ENCODE results near the gene OVAAL. TPM values are rescaled to one million over a fixed set of nuclear protein-coding genes. Genes with fewer than 3 reads are reported as not detected.
A peak's percentile ranks its signal among the peaks of the same experiment; 100 is the strongest.

OVAAL gene
- not detected for total RNA-seq

- no peak for ATAC-seq
Observed at GRCh38 chr1:180558664-180559063, at the start of gene OVAAL. OVAAL (plus strand) TSS chr1:180558964.

- ATAC-seq = no peak
Observed at GRCh38 chr1:180510882-180511281, 47.9 kb upstream of the OVAAL start.

- ATAC-seq = no peak
Observed at GRCh38 chr1:180513531-180513930, 45.2 kb upstream of the OVAAL start.

- ATAC-seq = no peak
Observed at GRCh38 chr1:180515364-180515763, 43.4 kb upstream of the OVAAL start.

GRCh38 chr1:180515857-180516388 lies 42.8 kb upstream of the OVAAL start:
- ATAC-seq = peak; percentile 97

- ATAC-seq = no peak
Observed at GRCh38 chr1:180519846-180520245, 38.9 kb upstream of the OVAAL start.

GRCh38 chr1:180521474-180522212 lies 37.1 kb upstream of the OVAAL start:
- ATAC-seq = peak; percentile 74

GRCh38 chr1:180522213-180522515 lies 36.6 kb upstream of the OVAAL start:
- ATAC-seq = peak; percentile 73

GRCh38 chr1:180524160-180524914 lies 34.4 kb upstream of the OVAAL start:
- ATAC-seq = no peak

GRCh38 chr1:180524915-180525714 lies 33.6 kb upstream of the OVAAL start:
- ATAC-seq = peak; percentile 23

GRCh38 chr1:180525715-180526039 lies 33.1 kb upstream of the OVAAL start:
- ATAC-seq = no peak

GRCh38 chr1:180527101-180527669 lies 31.6 kb upstream of the OVAAL start:
- no peak for ATAC-seq

GRCh38 chr1:180528868-180529470 lies 29.8 kb upstream of the OVAAL start:
- no peak for ATAC-seq

GRCh38 chr1:180530501-180530900 lies 28.3 kb upstream of the OVAAL start:
- peak; percentile 87 for ATAC-seq

- ATAC-seq = no peak
Observed at GRCh38 chr1:180532854-180533253, 25.9 kb upstream of the OVAAL start.

GRCh38 chr1:180533266-180533987 lies 25.3 kb upstream of the OVAAL start:
- peak; percentile 62 for ATAC-seq

- ATAC-seq = no peak
Observed at GRCh38 chr1:180534214-180534613, 24.6 kb upstream of the OVAAL start.

GRCh38 chr1:180535418-180535999 lies 23.3 kb upstream of the OVAAL start:
- no peak for ATAC-seq

- ATAC-seq = no peak
Observed at GRCh38 chr1:180536821-180537372, 21.9 kb upstream of the OVAAL start.

GRCh38 chr1:180539136-180539535 lies 19.6 kb upstream of the OVAAL start:
- no peak for ATAC-seq
